ENCODE measurements around the gene TMEM53.

Gene TMEM53

DNA sequence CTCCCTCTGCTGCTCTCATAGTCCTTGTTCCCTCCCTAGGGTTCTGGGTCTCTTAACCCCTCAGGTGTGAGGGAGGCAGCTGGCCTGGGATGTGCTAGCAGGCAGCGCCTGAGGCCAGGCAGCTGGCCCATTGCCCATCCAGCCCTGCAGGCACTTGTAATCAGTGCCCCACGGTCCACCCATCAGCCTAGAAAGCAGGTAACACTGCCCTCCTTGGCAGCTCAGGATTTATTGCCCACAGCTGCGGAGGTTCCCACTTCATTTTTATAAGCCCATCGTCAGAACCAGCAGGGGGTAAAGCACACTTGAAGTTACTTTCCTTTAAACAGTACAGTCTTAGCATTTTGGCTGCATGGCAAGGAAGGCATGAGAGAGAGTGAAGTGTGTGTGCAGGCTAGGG lies 70.6 kb downstream of the TMEM53 start:
- no peak for DNase-seq (ENCODE audit: low read depth)
